ENCODE measurements around the gene LY6G5B.

The LY6G5B gene

GRCh38 chr6:31639449-31639861, 30.3 kb upstream of the LY6G5B start:
- H3K27ac ChIP-seq, result peak overlapping the region; percentile 21
- DNase-seq (ENCODE audit: low read depth, low spot score), result no peak

GRCh38 chr6:31640612-31641011, 29.2 kb upstream of the LY6G5B start:
- DNase-seq (ENCODE audit: low read depth, low spot score), result no peak
- H3K27ac ChIP-seq, result no peak overlapping the region

- no peak overlapping the region for H3K27ac ChIP-seq
- DNase-seq (ENCODE audit: low read depth, low spot score), result no peak
These were observed 28.4 kb upstream of the LY6G5B start for GRCh38 chr6:31641370-31641769.

- no peak overlapping the region for H3K27ac ChIP-seq
These were observed 26.8 kb upstream of the LY6G5B start for GRCh38 chr6:31642798-31643570.

GRCh38 chr6:31643818-31644454, 25.8 kb upstream of the LY6G5B start:
- DNase-seq (ENCODE audit: low read depth, low spot score), result no peak
- H3K27ac ChIP-seq, result no peak overlapping the region

More at GRCh38 chr6:31642798-31643570, 26.8 kb upstream of the LY6G5B start:
- no peak for DNase-seq (ENCODE audit: low read depth, low spot score)

GRCh38 chr6:31645325-31645724, 24.5 kb upstream of the LY6G5B start:
- H3K27ac ChIP-seq, result no peak overlapping the region
- no peak for DNase-seq (ENCODE audit: low read depth, low spot score)

GRCh38 chr6:31651602-31652191, 18.1 kb upstream of the LY6G5B start:
- DNase-seq (ENCODE audit: low read depth, low spot score), result peak; percentile 56
- H3K27ac ChIP-seq, result peak overlapping the region; percentile 95

- peak overlapping the region; percentile 95 for H3K27ac ChIP-seq
- no peak for DNase-seq (ENCODE audit: low read depth, low spot score)
These were observed 16.7 kb upstream of the LY6G5B start for GRCh38 chr6:31652925-31653724.

GRCh38 chr6:31654574-31655348, 15.0 kb upstream of the LY6G5B start:
- no peak overlapping the region for H3K27ac ChIP-seq
- DNase-seq (ENCODE audit: low read depth, low spot score), result no peak

GRCh38 chr6:31655349-31656237, 14.2 kb upstream of the LY6G5B start, which contains the start of gene APOM:
Gene APOM (plus strand): TSS chr6:31655894. CDS start chr6:31655967, 73 bp downstream.
- DNase-seq (ENCODE audit: low read depth, low spot score), result no peak

GRCh38 chr6:31657406-31658157, 12.2 kb upstream of the LY6G5B start:
- no peak overlapping the region for H3K27ac ChIP-seq
- no peak for DNase-seq (ENCODE audit: low read depth, low spot score)

More at GRCh38 chr6:31655349-31656237, 14.2 kb upstream of the LY6G5B start, which contains the start of gene APOM:
- H3K27ac ChIP-seq, result no peak within 1 kb of the TSS

GRCh38 chr6:31658158-31658688, 11.6 kb upstream of the LY6G5B start:
- H3K27ac ChIP-seq, result no peak overlapping the region
- DNase-seq (ENCODE audit: low read depth, low spot score), result no peak

- no peak for DNase-seq (ENCODE audit: low read depth, low spot score)
- H3K27ac ChIP-seq, result peak overlapping the region; percentile 78
These were observed 10.7 kb upstream of the LY6G5B start for GRCh38 chr6:31658983-31659648.

- no peak for DNase-seq (ENCODE audit: low read depth, low spot score)
- H3K27ac ChIP-seq, result peak overlapping the region; percentile 78
These were observed 10.0 kb upstream of the LY6G5B start for GRCh38 chr6:31659649-31660380.

GRCh38 chr6:31660381-31661261, 9.2 kb upstream of the LY6G5B start, which contains the start of gene C6orf47:
Gene C6orf47 (minus strand): TSS chr6:31660778. CDS start chr6:31659947, 831 bp downstream.
- DNase-seq (ENCODE audit: low read depth, low spot score), result no peak

More at GRCh38 chr6:31660381-31661261, 9.2 kb upstream of the LY6G5B start, which contains the start of gene C6orf47:
- H3K27ac ChIP-seq, result peak within 1 kb of the TSS; percentile 78
